Measurements from ENCODE around the gene SVEP1.
A peak's percentile ranks its signal among the peaks of the same experiment; 100 is the strongest.

The SVEP1 gene

GRCh38 chr9:110579034-110579861, at the start of gene SVEP1:
SVEP1 (minus strand) TSS chr9:110579741; CDS start chr9:110579543, 198 bp downstream.
- no peak for TF ChIP-seq CTCF (conservative IDR thresholded peaks at IDR 0.05; ENCODE audit: low read depth, low read length)
- peak within 1 kb of the TSS; percentile 37 for H3K4me3 ChIP-seq (ENCODE audit: low read length)
- DNase-seq (ENCODE audit: low read depth) = no peak

GRCh38 chr9:110626101-110626829, 46.7 kb upstream of the SVEP1 start:
- DNase-seq (ENCODE audit: low read depth) = no peak

GRCh38 chr9:110623462-110624025, 44.0 kb upstream of the SVEP1 start:
- H3K4me3 ChIP-seq (ENCODE audit: low read length) = no peak overlapping the region
- peak; percentile 5 for DNase-seq (ENCODE audit: low read depth)
- peak; percentile 59 for TF ChIP-seq CTCF (conservative IDR thresholded peaks at IDR 0.05; ENCODE audit: low read depth, low read length)

More at GRCh38 chr9:110626101-110626829, 46.7 kb upstream of the SVEP1 start:
- no peak overlapping the region for H3K4me3 ChIP-seq (ENCODE audit: low read length)
- TF ChIP-seq CTCF (conservative IDR thresholded peaks at IDR 0.05; ENCODE audit: low read depth, low read length) = no peak

GRCh38 chr9:110622368-110622767, 42.8 kb upstream of the SVEP1 start:
- H3K4me3 ChIP-seq (ENCODE audit: low read length) = no peak overlapping the region
- DNase-seq (ENCODE audit: low read depth) = no peak
- TF ChIP-seq CTCF (conservative IDR thresholded peaks at IDR 0.05; ENCODE audit: low read depth, low read length) = no peak

GRCh38 chr9:110620726-110621125, 41.2 kb upstream of the SVEP1 start:
- TF ChIP-seq CTCF (conservative IDR thresholded peaks at IDR 0.05; ENCODE audit: low read depth, low read length) = no peak
- no peak overlapping the region for H3K4me3 ChIP-seq (ENCODE audit: low read length)
- DNase-seq (ENCODE audit: low read depth) = no peak

- DNase-seq (ENCODE audit: low read depth) = no peak
- TF ChIP-seq CTCF (conservative IDR thresholded peaks at IDR 0.05; ENCODE audit: low read depth, low read length) = no peak
- no peak overlapping the region for H3K4me3 ChIP-seq (ENCODE audit: low read length)
Observed at GRCh38 chr9:110619831-110620230, 40.3 kb upstream of the SVEP1 start.
